Transverse colon (tissue), 4 donors: ENCODE measurements around the gene VASP.
A peak's percentile ranks its signal among the peaks of the same experiment; 100 is the strongest.

Experiments
- CTCF ChIP-seq, 5 experiments: fragments of 200-600 bp in 3 of 5; fragments of 450-650 bp in 2 of 5; sonication (generic) in 3 of 5; IDR thresholded peaks; 1 replicate in 2 of 5; 2 replicates in 3 of 5; pipeline ENCODE4 v1.5.1; 2016 to 2017; ENCODE audit warnings: antibody characterized with exemption in 5 of 5, inconsistent platforms in 3 of 5, mild to moderate bottlenecking in 2 of 5, moderate library complexity in 1 of 5
- EP300 ChIP-seq: sonication (generic); formaldehyde crosslinking; IDR thresholded peaks from one replicate; pipeline ENCODE4 v1.6.1; 2017; ENCODE audit warnings: antibody characterized with exemption, low read depth
- POLR2A ChIP-seq: fragments of 450-650 bp; IDR thresholded peaks from one replicate; pipeline ENCODE4 v1.6.1; 2016; ENCODE audit warnings: antibody characterized with exemption, mild to moderate bottlenecking, moderate library complexity
- POLR2AphosphoS5 ChIP-seq, 3 donors: sonication (generic); formaldehyde crosslinking; IDR thresholded peaks; one replicate each; pipeline ENCODE4 v1.6.1; 2016; ENCODE audit warnings: antibody characterized with exemption in 3 of 3

GRCh38 chr19:45523642-45524256 is 16.5 kb downstream of the VASP start:
- TF ChIP-seq CTCF (IDR thresholded peaks at IDR 0.05) (peak; percentile 82 to 97 (median 92)), EP300 (no peak), POLR2AphosphoS5 (IDR thresholded peaks at IDR 0.05) (peak in 1 of 3 donors; percentile 31), POLR2A (no peak)
